Activated T-cell treated with anti-CD3 and anti-CD28 coated beads, Interleukin-2, amount 50 U/mL, for 4 hours (primary cell): ENCODE measurements around the gene KANK2. TPM values are rescaled to one million over a fixed set of nuclear protein-coding genes. Genes with fewer than 3 reads are reported as not detected.
"Not testable (repeated sequence)": the region's sequence is repeated elsewhere in the genome, so short reads cannot be mapped to it uniquely, and the experiment has no call there.

Experiments
- ATAC-seq, 2 donors: fragments of 200-7000 bp; cut with Tn5 transposase; one replicate each; pipeline ENCODE4 v1.10.0; 2021
- DNase-seq: peaks from one replicate; pipeline ENCODE4 v3.0.0-alpha.2; 2020
- H3K27me3 Mint-ChIP-seq: one replicate; pipeline ENCODE4 v1.8.0; 2021; ENCODE audit warnings: low read depth, mixed read lengths
- H3K36me3 Mint-ChIP-seq: one replicate; pipeline ENCODE4 v1.8.0; 2022; ENCODE audit warnings: mixed read lengths; ENCODE audit not compliant: insufficient read depth
- H3K4me1 Mint-ChIP-seq: one replicate; pipeline ENCODE4 v1.8.0; 2021; ENCODE audit warnings: low read depth, mixed read lengths
- H3K4me3 Mint-ChIP-seq: one replicate; pipeline ENCODE4 v1.8.0; 2021; ENCODE audit warnings: mild to moderate bottlenecking, moderate library complexity, mixed read lengths
- H3K9me3 Mint-ChIP-seq: one replicate; pipeline ENCODE4 v1.8.0; 2021; ENCODE audit warnings: mixed read lengths
- total RNA-seq, 3 donors: library from RNA; stranded (reverse); gene quantifications; one replicate each; pipeline ENCODE4 v1.2.1, GENCODE V29; 2021

The KANK2 gene
- total RNA-seq, 3 donors from 2014 or later: 0.58 to 0.96 (median 0.92) TPM

GRCh38 chr19:11140023-11140538 lies 57.3 kb downstream of the KANK2 start:
- ATAC-seq, H3K27me3 Mint-ChIP-seq, H3K36me3 Mint-ChIP-seq, H3K9me3 Mint-ChIP-seq, DNase-seq, H3K4me3 Mint-ChIP-seq: not testable (repeated sequence)
- peaks cover 15% of the 10 kb centered on the region for H3K4me1 Mint-ChIP-seq

- no peaks in the 10 kb centered on the region for H3K27me3 Mint-ChIP-seq
- H3K4me1 Mint-ChIP-seq: peaks cover 15% of the 10 kb centered on the region
- H3K36me3 Mint-ChIP-seq: no peaks in the 10 kb centered on the region
- no peak for ATAC-seq
- H3K9me3 Mint-ChIP-seq: no peaks in the 10 kb centered on the region
- no peak overlapping the region for H3K4me3 Mint-ChIP-seq
- no peak for DNase-seq
Observed at GRCh38 chr19:11138601-11139300, 58.6 kb downstream of the KANK2 start.

- DNase-seq: peak; percentile 26
- ATAC-seq: peak; percentile 82 to 87
- Mint-ChIP-seq H3K36me3 (no peaks in the 10 kb centered on the region), H3K4me1 (peaks cover 10% of the 10 kb centered on the region), H3K27me3 (no peaks in the 10 kb centered on the region), H3K9me3 (no peaks in the 10 kb centered on the region), H3K4me3 (peak overlapping the region; percentile 83)
Observed at GRCh38 chr19:11137542-11138384, 59.6 kb downstream of the KANK2 start.

- no peaks in the 10 kb centered on the region for H3K27me3 Mint-ChIP-seq
Observed at GRCh38 chr19:11136400-11137101, 60.8 kb downstream of the KANK2 start.

GRCh38 chr19:11131471-11131870 lies 65.9 kb downstream of the KANK2 start:
- Mint-ChIP-seq H3K36me3 (peaks cover 25% of the 10 kb centered on the region), H3K4me1 (peaks cover 2% of the 10 kb centered on the region)
- ATAC-seq: no peak

More at GRCh38 chr19:11136400-11137101, 60.8 kb downstream of the KANK2 start:
- H3K9me3 Mint-ChIP-seq: no peaks in the 10 kb centered on the region
- H3K4me1 Mint-ChIP-seq: peaks cover 10% of the 10 kb centered on the region
- peaks cover 6% of the 10 kb centered on the region for H3K36me3 Mint-ChIP-seq
- DNase-seq: no peak
- H3K4me3 Mint-ChIP-seq: peak overlapping the region; percentile 54
- ATAC-seq: no peak

GRCh38 chr19:11130824-11131455 lies 66.4 kb downstream of the KANK2 start:
- Mint-ChIP-seq H3K9me3 (no peaks in the 10 kb centered on the region), H3K36me3 (peaks cover 29% of the 10 kb centered on the region), H3K4me3 (no peak overlapping the region), H3K27me3 (no peaks in the 10 kb centered on the region), H3K4me1 (peaks cover 6% of the 10 kb centered on the region)
- DNase-seq: peak; percentile 69
- ATAC-seq: peak; percentile 81 to 84

More at GRCh38 chr19:11131471-11131870, 65.9 kb downstream of the KANK2 start:
- H3K4me3 Mint-ChIP-seq: no peak overlapping the region
- no peaks in the 10 kb centered on the region for H3K27me3 Mint-ChIP-seq
- no peak for DNase-seq
- H3K9me3 Mint-ChIP-seq: no peaks in the 10 kb centered on the region

- Mint-ChIP-seq H3K36me3 (peaks cover 31% of the 10 kb centered on the region), H3K27me3 (no peaks in the 10 kb centered on the region), H3K9me3 (no peaks in the 10 kb centered on the region), H3K4me3 (no peak overlapping the region), H3K4me1 (peaks cover 6% of the 10 kb centered on the region)
- no peak for DNase-seq
- no peak for ATAC-seq
Observed at GRCh38 chr19:11127905-11128304, 69.4 kb downstream of the KANK2 start.

GRCh38 chr19:11125994-11126685 lies 71.2 kb downstream of the KANK2 start:
- ATAC-seq: peak; percentile 71 to 84

GRCh38 chr19:11124157-11124556 lies 73.2 kb downstream of the KANK2 start:
- H3K27me3 Mint-ChIP-seq, H3K4me1 Mint-ChIP-seq, DNase-seq, H3K9me3 Mint-ChIP-seq, H3K4me3 Mint-ChIP-seq, ATAC-seq: not testable (repeated sequence)
- peaks cover 15% of the 10 kb centered on the region for H3K36me3 Mint-ChIP-seq

More at GRCh38 chr19:11125994-11126685, 71.2 kb downstream of the KANK2 start:
- H3K4me1 Mint-ChIP-seq: peaks cover 6% of the 10 kb centered on the region
- DNase-seq: peak; percentile 78
- H3K4me3 Mint-ChIP-seq: no peak overlapping the region
- no peaks in the 10 kb centered on the region for H3K9me3 Mint-ChIP-seq
- no peaks in the 10 kb centered on the region for H3K27me3 Mint-ChIP-seq
- peaks cover 21% of the 10 kb centered on the region for H3K36me3 Mint-ChIP-seq

GRCh38 chr19:11123114-11123513 lies 74.2 kb downstream of the KANK2 start:
- no peak for ATAC-seq
- Mint-ChIP-seq H3K9me3 (no peaks in the 10 kb centered on the region), H3K4me1 (peaks cover 4% of the 10 kb centered on the region), H3K27me3 (no peaks in the 10 kb centered on the region), H3K36me3 (peaks cover 19% of the 10 kb centered on the region), H3K4me3 (no peak overlapping the region)
- DNase-seq: no peak

GRCh38 chr19:11121963-11122362 lies 75.4 kb downstream of the KANK2 start:
- H3K4me1 Mint-ChIP-seq, ATAC-seq, DNase-seq, H3K4me3 Mint-ChIP-seq, H3K9me3 Mint-ChIP-seq, H3K27me3 Mint-ChIP-seq: not testable (repeated sequence)
- peaks cover 15% of the 10 kb centered on the region for H3K36me3 Mint-ChIP-seq

- Mint-ChIP-seq H3K36me3 (peaks cover 24% of the 10 kb centered on the region), H3K4me1 (no peaks in the 10 kb centered on the region), H3K9me3 (no peaks in the 10 kb centered on the region), H3K4me3 (no peak overlapping the region), H3K27me3 (no peaks in the 10 kb centered on the region)
- ATAC-seq: no peak
- DNase-seq: no peak
Observed at GRCh38 chr19:11116507-11116906, 80.8 kb downstream of the KANK2 start.

GRCh38 chr19:11115895-11116446 lies 81.4 kb downstream of the KANK2 start:
- no peak for DNase-seq
- Mint-ChIP-seq H3K4me1 (no peaks in the 10 kb centered on the region), H3K4me3 (no peak overlapping the region), H3K9me3 (no peaks in the 10 kb centered on the region), H3K27me3 (no peaks in the 10 kb centered on the region), H3K36me3 (peaks cover 28% of the 10 kb centered on the region)
- no peak for ATAC-seq
